Measurements from ENCODE around the gene PLCH1. TPM values are rescaled to one million over a fixed set of nuclear protein-coding genes. Genes with fewer than 3 reads are reported as not detected.

PLCH1 gene
- polyA plus RNA-seq, 3 donors, result 10.1 to 12.5 (median 11.0) TPM

- DNase-seq (ENCODE audit: extremely low read depth in 1 of 11, low read depth in 9 of 11, low spot score in 4 of 11), result no peak
These were observed 295.1 kb downstream of the PLCH1 start for GRCh38 chr3:155449613-155450267.

GRCh38 chr3:155448531-155448930, 296.3 kb downstream of the PLCH1 start:
- no peak for DNase-seq (ENCODE audit: extremely low read depth in 1 of 11, low read depth in 9 of 11, low spot score in 4 of 11)

- no peak for DNase-seq (ENCODE audit: extremely low read depth in 1 of 11, low read depth in 9 of 11, low spot score in 4 of 11)
These were observed 298.5 kb downstream of the PLCH1 start for GRCh38 chr3:155446366-155446765.

GRCh38 chr3:155444771-155445170, 300.1 kb downstream of the PLCH1 start:
- no peak for DNase-seq (ENCODE audit: extremely low read depth in 1 of 11, low read depth in 9 of 11, low spot score in 4 of 11)

- DNase-seq (ENCODE audit: extremely low read depth in 1 of 11, low read depth in 9 of 11, low spot score in 4 of 11), result no peak
These were observed 301.1 kb downstream of the PLCH1 start for GRCh38 chr3:155443815-155444214.

GRCh38 chr3:155442072-155442471, 302.8 kb downstream of the PLCH1 start:
- no peak for DNase-seq (ENCODE audit: extremely low read depth in 1 of 11, low read depth in 9 of 11, low spot score in 4 of 11)

- DNase-seq (ENCODE audit: extremely low read depth in 1 of 11, low read depth in 9 of 11, low spot score in 4 of 11), result peak in 2 of 11 donors; percentile 23 to 24
These were observed 303.4 kb downstream of the PLCH1 start for GRCh38 chr3:155441506-155441905.

GRCh38 chr3:155441026-155441425, 303.8 kb downstream of the PLCH1 start:
- DNase-seq (ENCODE audit: extremely low read depth in 1 of 11, low read depth in 9 of 11, low spot score in 4 of 11), result no peak

- no peak for DNase-seq (ENCODE audit: extremely low read depth in 1 of 11, low read depth in 9 of 11, low spot score in 4 of 11)
These were observed 309.1 kb downstream of the PLCH1 start for GRCh38 chr3:155435821-155436220.

GRCh38 chr3:155431856-155432570, 312.9 kb downstream of the PLCH1 start:
- DNase-seq (ENCODE audit: extremely low read depth in 1 of 11, low read depth in 9 of 11, low spot score in 4 of 11), result no peak

- DNase-seq (ENCODE audit: extremely low read depth in 1 of 11, low read depth in 9 of 11, low spot score in 4 of 11), result no peak
These were observed 316.3 kb downstream of the PLCH1 start for GRCh38 chr3:155428563-155428962.

GRCh38 chr3:155426524-155427230, 318.2 kb downstream of the PLCH1 start:
- DNase-seq (ENCODE audit: extremely low read depth in 1 of 11, low read depth in 9 of 11, low spot score in 4 of 11), result no peak

GRCh38 chr3:155425396-155425795, 319.5 kb downstream of the PLCH1 start:
- no peak for DNase-seq (ENCODE audit: extremely low read depth in 1 of 11, low read depth in 9 of 11, low spot score in 4 of 11)

- no peak for DNase-seq (ENCODE audit: extremely low read depth in 1 of 11, low read depth in 9 of 11, low spot score in 4 of 11)
These were observed 320.6 kb downstream of the PLCH1 start for GRCh38 chr3:155424323-155424710.

GRCh38 chr3:155423526-155424322, 321.1 kb downstream of the PLCH1 start:
- no peak for DNase-seq (ENCODE audit: extremely low read depth in 1 of 11, low read depth in 9 of 11, low spot score in 4 of 11)

GRCh38 chr3:155420881-155421486, 323.9 kb downstream of the PLCH1 start:
- no peak for DNase-seq (ENCODE audit: extremely low read depth in 1 of 11, low read depth in 9 of 11, low spot score in 4 of 11)

GRCh38 chr3:155420406-155420805, 324.5 kb downstream of the PLCH1 start:
- no peak for DNase-seq (ENCODE audit: extremely low read depth in 1 of 11, low read depth in 9 of 11, low spot score in 4 of 11)

- peak; percentile 15 to 76 (median 39) for DNase-seq (ENCODE audit: extremely low read depth in 1 of 11, low read depth in 9 of 11, low spot score in 4 of 11)
These were observed 326.5 kb downstream of the PLCH1 start for GRCh38 chr3:155418407-155418806.

GRCh38 chr3:155417119-155417517, 327.8 kb downstream of the PLCH1 start:
- DNase-seq (ENCODE audit: extremely low read depth in 1 of 11, low read depth in 9 of 11, low spot score in 4 of 11), result no peak
